Activated CD4-positive, alpha-beta memory T cell treated with anti-CD3 and anti-CD28 coated beads for 36 hours (primary cell): ENCODE measurements around the gene IQSEC3. TPM values are rescaled to one million over a fixed set of nuclear protein-coding genes. Genes with fewer than 3 reads are reported as not detected.
A peak's percentile ranks its signal among the peaks of the same experiment; 100 is the strongest.
"Not testable (repeated sequence)": the region's sequence is repeated elsewhere in the genome, so short reads cannot be mapped to it uniquely, and the experiment has no call there.

Experiments used
- CTCF ChIA-PET: fragments of 350-600 bp; sonication (Branson Sonifier 250); formaldehyde crosslinking; loops from one replicate; lab custom pipeline; 2021; ENCODE audit warnings: antibody characterized with exemption, inconsistent platforms; lab: Charles Lee
- POLR2A ChIA-PET: fragments of 350-600 bp; sonication (Branson Sonifier 250); formaldehyde crosslinking; loops from one replicate; lab custom pipeline; 2021; ENCODE audit warnings: antibody characterized with exemption; lab: Charles Lee
- DNase-seq: peaks from one replicate; pipeline ENCODE4 v3.0.0-alpha.2; 2020
- H3K27ac Mint-ChIP-seq: one replicate; pipeline ENCODE4 v1.8.0; 2021; ENCODE audit warnings: mixed read lengths
- H3K27me3 Mint-ChIP-seq: one replicate; pipeline ENCODE4 v1.8.0; 2021; ENCODE audit warnings: mixed read lengths
- H3K36me3 Mint-ChIP-seq: one replicate; pipeline ENCODE4 v1.8.0; 2021; ENCODE audit warnings: mixed read lengths
- H3K4me1 Mint-ChIP-seq: one replicate; pipeline ENCODE4 v1.8.0; 2021; ENCODE audit warnings: low read depth, mixed read lengths
- H3K4me3 Mint-ChIP-seq: one replicate; pipeline ENCODE4 v1.8.0; 2021; ENCODE audit warnings: mild to moderate bottlenecking, mixed read lengths
- H3K9me3 Mint-ChIP-seq: one replicate; pipeline ENCODE4 v1.8.0; 2021; ENCODE audit warnings: mixed read lengths
- intact Hi-C: fragments of 100-400 bp; cut with micrococcal nuclease; formaldehyde crosslinking; loops from one replicate; pipeline ENCODE4 v1.15.1; 2023
- total RNA-seq, 2 experiments: library from RNA; stranded (reverse); gene quantifications; one replicate each; pipeline ENCODE4 v1.2.3, GENCODE V29; 2021

IQSEC3 gene
- total RNA-seq, 2 experiments from 2014 or later: 0.17 to 0.29 TPM

GRCh38 chr12:56683-57346 lies 9.8 kb upstream of the IQSEC3 start:
- H3K9me3 Mint-ChIP-seq: peaks cover 18% of the 10 kb centered on the region
- peaks cover 8% of the 10 kb centered on the region for H3K36me3 Mint-ChIP-seq
- CTCF ChIA-PET: interaction anchor here (0.6 kb wide), 1 partner anchor 103 kb away, joined by 6 read pairs; no protein-coding TSS in a partner anchor
- H3K27ac Mint-ChIP-seq: no peak overlapping the region
- H3K4me3 Mint-ChIP-seq: no peak overlapping the region
- H3K4me1 Mint-ChIP-seq: no peaks in the 10 kb centered on the region
- intact Hi-C loops: no loop called here
- H3K27me3 Mint-ChIP-seq: peaks cover 70% of the 10 kb centered on the region
- POLR2A ChIA-PET: no interaction called here
- no peak for DNase-seq

GRCh38 chr12:57539-57938 lies 9.0 kb upstream of the IQSEC3 start:
- CTCF ChIA-PET: no interaction called here

DNA sequence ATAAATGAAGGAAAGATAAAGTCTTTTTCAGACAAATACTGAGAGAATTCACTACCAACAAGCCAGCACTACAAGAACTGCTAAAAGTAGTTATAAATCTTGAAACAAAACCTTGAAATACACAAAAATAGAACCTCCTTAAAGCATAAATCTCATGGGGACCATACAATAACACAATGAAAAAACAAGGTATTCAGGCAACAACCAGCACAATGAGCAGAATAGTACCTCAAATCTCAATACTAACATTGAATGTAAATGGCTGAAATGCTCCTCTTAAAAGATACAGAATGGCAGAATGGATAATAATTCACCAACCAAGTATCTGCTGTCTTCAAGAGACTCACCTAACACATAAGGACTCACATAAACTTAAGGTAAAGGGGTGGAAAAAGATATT lies 7.7 kb upstream of the IQSEC3 start:
- intact Hi-C loops: no loop called here
- no peak overlapping the region for H3K27ac Mint-ChIP-seq
- H3K4me1 Mint-ChIP-seq: no peaks in the 10 kb centered on the region
- no peak overlapping the region for H3K4me3 Mint-ChIP-seq
- peaks cover 63% of the 10 kb centered on the region for H3K27me3 Mint-ChIP-seq
- no peak for DNase-seq
- ChIA-PET CTCF (interaction anchor here (0.6 kb wide), 1 partner anchor 354 kb away, joined by 3 read pairs; no protein-coding TSS in a partner anchor), POLR2A (no interaction called here)
- H3K9me3 Mint-ChIP-seq: peaks cover 18% of the 10 kb centered on the region
- H3K36me3 Mint-ChIP-seq: peaks cover 8% of the 10 kb centered on the region

More at GRCh38 chr12:57539-57938, 9.0 kb upstream of the IQSEC3 start:
- no peaks in the 10 kb centered on the region for H3K4me1 Mint-ChIP-seq
- POLR2A ChIA-PET: no interaction called here
- peaks cover 18% of the 10 kb centered on the region for H3K9me3 Mint-ChIP-seq
- H3K4me3 Mint-ChIP-seq: no peak overlapping the region
- H3K27ac Mint-ChIP-seq: no peak overlapping the region
- peaks cover 68% of the 10 kb centered on the region for H3K27me3 Mint-ChIP-seq
- intact Hi-C loops: no loop called here
- DNase-seq: no peak
- peaks cover 8% of the 10 kb centered on the region for H3K36me3 Mint-ChIP-seq

DNA sequence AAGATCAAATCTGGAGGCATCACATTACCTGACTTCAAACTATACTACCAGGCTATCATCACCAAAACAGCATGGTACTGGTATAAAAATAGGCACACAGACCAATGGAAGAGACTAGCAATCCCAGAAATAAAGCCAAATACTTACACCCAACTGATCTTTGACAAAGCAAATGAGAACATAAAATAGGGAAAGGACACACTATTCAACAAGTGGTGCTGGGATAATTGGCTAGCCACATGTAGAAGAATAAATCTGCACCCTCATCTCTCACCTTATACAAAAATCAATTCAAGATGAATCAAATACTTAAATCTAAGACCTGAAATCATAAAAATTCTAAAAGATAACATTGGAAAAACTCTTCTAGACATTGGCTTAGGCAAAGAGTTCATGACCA lies 4.7 kb upstream of the IQSEC3 start:
- H3K4me1 Mint-ChIP-seq, POLR2A ChIA-PET, DNase-seq, H3K36me3 Mint-ChIP-seq, H3K27ac Mint-ChIP-seq, intact Hi-C loops, H3K4me3 Mint-ChIP-seq, CTCF ChIA-PET: not testable (repeated sequence)
- Mint-ChIP-seq H3K9me3 (peaks cover 18% of the 10 kb centered on the region), H3K27me3 (peaks cover 49% of the 10 kb centered on the region)

GRCh38 chr12:65491-66063 lies 990 bp upstream of the IQSEC3 start:
- H3K27me3 Mint-ChIP-seq: peaks cover 37% of the 10 kb centered on the region
- H3K4me3 Mint-ChIP-seq, intact Hi-C loops, CTCF ChIA-PET, DNase-seq, H3K36me3 Mint-ChIP-seq, H3K27ac Mint-ChIP-seq, POLR2A ChIA-PET, H3K9me3 Mint-ChIP-seq, H3K4me1 Mint-ChIP-seq: not testable (repeated sequence)

GRCh38 chr12:66782-67504 lies 376 bp downstream of the IQSEC3 start:
- POLR2A ChIA-PET, H3K4me1 Mint-ChIP-seq, H3K4me3 Mint-ChIP-seq, H3K9me3 Mint-ChIP-seq, intact Hi-C loops, H3K27ac Mint-ChIP-seq, H3K36me3 Mint-ChIP-seq, CTCF ChIA-PET: not testable (repeated sequence)
- H3K27me3 Mint-ChIP-seq: peaks cover 48% of the 10 kb centered on the region
- peak; percentile 45 for DNase-seq

DNA sequence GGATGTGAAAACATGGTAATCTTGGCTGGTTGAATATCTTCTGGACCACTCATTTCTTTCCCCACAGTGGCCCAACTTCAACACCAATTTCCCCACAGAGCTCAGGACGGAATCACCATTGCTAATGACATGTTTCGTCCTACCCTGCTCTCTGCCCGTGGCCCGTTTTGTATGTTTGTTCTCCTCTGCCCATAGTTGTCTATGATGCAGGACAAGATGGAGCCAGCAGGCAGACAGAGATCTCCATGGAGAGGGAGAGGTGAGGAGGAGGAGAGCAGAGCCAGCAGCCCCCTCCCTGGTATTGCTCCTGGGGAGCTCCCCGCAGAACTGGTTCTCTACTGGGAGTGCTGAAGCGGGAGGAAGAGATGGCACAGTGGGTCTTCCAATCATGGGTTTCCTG lies 3.1 kb downstream of the IQSEC3 start:
- H3K9me3 Mint-ChIP-seq, H3K27ac Mint-ChIP-seq, H3K36me3 Mint-ChIP-seq, DNase-seq, CTCF ChIA-PET, intact Hi-C loops, POLR2A ChIA-PET, H3K4me3 Mint-ChIP-seq, H3K4me1 Mint-ChIP-seq: not testable (repeated sequence)
- peaks cover 47% of the 10 kb centered on the region for H3K27me3 Mint-ChIP-seq

DNA sequence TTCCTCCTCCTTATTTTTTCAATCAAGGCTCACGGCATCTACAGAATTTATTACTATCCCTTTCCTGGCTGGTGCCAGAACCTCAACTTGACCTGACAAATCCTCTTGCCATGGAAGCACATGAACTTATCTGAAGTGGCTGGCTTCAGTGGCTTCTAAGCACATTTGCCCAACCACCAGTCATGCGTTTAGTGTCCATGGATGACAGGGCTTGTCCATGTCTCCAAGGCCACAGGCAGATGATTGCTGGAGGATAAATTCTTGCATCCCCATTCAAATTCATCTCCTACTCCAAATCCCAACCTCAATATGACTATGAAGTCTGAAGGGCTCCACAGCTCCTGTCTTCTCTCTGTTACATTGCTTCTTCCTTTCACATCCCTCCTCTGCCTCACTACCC lies 4.0 kb downstream of the IQSEC3 start:
- DNase-seq, CTCF ChIA-PET, H3K4me1 Mint-ChIP-seq, H3K27ac Mint-ChIP-seq, POLR2A ChIA-PET, H3K36me3 Mint-ChIP-seq, H3K9me3 Mint-ChIP-seq, H3K4me3 Mint-ChIP-seq, intact Hi-C loops: not testable (repeated sequence)
- peaks cover 48% of the 10 kb centered on the region for H3K27me3 Mint-ChIP-seq

GRCh38 chr12:72018-72417 lies 5.5 kb downstream of the IQSEC3 start:
- POLR2A ChIA-PET, DNase-seq, H3K4me1 Mint-ChIP-seq, intact Hi-C loops, H3K27ac Mint-ChIP-seq, CTCF ChIA-PET, H3K4me3 Mint-ChIP-seq, H3K9me3 Mint-ChIP-seq, H3K36me3 Mint-ChIP-seq: not testable (repeated sequence)
- H3K27me3 Mint-ChIP-seq: peaks cover 58% of the 10 kb centered on the region

DNA sequence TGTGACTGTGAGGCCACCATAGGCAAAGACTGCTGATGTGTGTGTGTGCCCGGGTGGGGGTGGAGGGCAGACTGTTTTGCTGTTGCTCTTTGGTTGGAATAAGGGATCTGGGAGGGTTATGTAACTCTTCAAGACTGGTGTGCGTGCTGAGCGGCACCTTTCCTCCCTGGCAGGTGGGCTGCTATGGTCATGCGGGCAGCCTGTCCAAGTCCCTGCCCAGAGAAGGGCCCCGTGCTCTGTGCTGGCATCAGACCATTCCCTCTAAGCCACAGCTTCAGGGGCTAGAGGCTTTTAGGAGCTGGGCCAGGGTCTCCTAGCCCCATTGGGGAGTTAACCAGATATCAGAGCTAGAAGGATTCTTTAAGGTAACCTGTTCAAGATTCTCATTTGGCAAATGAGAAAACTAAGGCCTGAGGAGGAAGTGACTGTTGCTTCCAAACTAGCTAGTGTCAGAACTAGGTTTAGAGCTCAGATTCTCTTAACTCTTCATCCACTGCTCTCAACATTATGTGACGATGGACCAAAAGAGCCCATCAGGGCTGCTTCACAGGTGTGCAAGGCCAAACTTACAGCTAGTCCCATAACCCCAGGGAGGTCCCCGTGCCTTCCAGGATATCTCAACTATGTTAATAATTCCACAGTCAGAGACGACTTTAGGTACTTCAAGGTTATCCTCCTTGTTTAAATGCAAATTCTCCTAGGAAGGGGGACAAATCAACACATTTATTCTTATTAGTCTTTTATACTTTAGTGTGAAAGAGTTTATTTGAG lies 8.0 kb downstream of the IQSEC3 start:
- CTCF ChIA-PET, DNase-seq, H3K36me3 Mint-ChIP-seq, POLR2A ChIA-PET, H3K4me3 Mint-ChIP-seq, H3K4me1 Mint-ChIP-seq, intact Hi-C loops, H3K27ac Mint-ChIP-seq, H3K9me3 Mint-ChIP-seq: not testable (repeated sequence)
- H3K27me3 Mint-ChIP-seq: peaks cover 50% of the 10 kb centered on the region

GRCh38 chr12:75541-75940 lies 9.0 kb downstream of the IQSEC3 start:
- H3K9me3 Mint-ChIP-seq, intact Hi-C loops, DNase-seq, H3K4me3 Mint-ChIP-seq, H3K4me1 Mint-ChIP-seq, POLR2A ChIA-PET, CTCF ChIA-PET, H3K27ac Mint-ChIP-seq, H3K36me3 Mint-ChIP-seq: not testable (repeated sequence)
- peaks cover 46% of the 10 kb centered on the region for H3K27me3 Mint-ChIP-seq

GRCh38 chr12:76102-76501 lies 9.5 kb downstream of the IQSEC3 start:
- H3K4me3 Mint-ChIP-seq, H3K27ac Mint-ChIP-seq, H3K9me3 Mint-ChIP-seq, H3K4me1 Mint-ChIP-seq, intact Hi-C loops, POLR2A ChIA-PET, H3K36me3 Mint-ChIP-seq, CTCF ChIA-PET, DNase-seq: not testable (repeated sequence)
- peaks cover 46% of the 10 kb centered on the region for H3K27me3 Mint-ChIP-seq
